ENCODE results near the gene BEGAIN.

DNA sequence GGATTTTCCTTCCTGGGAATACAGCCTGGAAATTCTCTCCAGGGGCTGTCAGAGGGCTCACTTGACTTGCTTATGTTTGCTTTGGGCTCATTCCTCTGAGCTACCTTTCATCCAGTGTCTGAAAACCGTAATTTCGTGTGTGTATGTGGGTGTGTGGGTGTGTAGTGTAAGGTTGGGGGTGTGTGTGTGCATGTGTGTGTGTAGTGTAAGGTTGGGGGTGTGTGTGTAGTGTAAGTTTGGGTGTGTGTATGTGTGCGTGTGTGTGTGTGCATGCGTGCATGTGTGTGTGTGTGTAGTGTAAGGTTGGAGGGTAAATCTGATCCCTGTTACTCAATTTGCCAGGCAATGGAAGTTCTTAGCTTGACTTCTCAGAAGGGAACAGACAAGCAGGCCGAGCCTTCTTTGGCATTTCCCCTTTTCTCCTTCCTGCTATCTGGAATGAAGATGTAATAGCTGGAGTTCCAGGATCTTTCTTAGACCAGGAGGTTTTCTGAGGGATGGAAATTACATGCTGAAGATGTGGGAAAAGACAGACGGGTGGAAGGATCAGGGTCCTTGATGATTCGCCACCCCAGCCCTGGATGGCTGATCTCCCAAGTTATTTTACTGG is 15.5 kb upstream of the BEGAIN start:
- TF ChIP-seq POLR2A (IDR thresholded peaks at IDR 0.05) = no peak
- TF ChIP-seq, protein P1, sequence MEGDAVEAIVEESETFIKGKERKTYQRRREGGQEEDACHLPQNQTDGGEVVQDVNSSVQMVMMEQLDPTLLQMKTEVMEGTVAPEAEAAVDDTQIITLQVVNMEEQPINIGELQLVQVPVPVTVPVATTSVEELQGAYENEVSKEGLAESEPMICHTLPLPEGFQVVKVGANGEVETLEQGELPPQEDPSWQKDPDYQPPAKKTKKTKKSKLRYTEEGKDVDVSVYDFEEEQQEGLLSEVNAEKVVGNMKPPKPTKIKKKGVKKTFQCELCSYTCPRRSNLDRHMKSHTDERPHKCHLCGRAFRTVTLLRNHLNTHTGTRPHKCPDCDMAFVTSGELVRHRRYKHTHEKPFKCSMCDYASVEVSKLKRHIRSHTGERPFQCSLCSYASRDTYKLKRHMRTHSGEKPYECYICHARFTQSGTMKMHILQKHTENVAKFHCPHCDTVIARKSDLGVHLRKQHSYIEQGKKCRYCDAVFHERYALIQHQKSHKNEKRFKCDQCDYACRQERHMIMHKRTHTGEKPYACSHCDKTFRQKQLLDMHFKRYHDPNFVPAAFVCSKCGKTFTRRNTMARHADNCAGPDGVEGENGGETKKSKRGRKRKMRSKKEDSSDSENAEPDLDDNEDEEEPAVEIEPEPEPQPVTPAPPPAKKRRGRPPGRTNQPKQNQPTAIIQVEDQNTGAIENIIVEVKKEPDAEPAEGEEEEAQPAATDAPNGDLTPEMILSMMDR (IDR thresholded peaks at IDR 0.05) = no peak

Data from heart left ventricle (tissue), 13 donors.